ENCODE data around the gene PLCD3.
A peak's percentile ranks its signal among the peaks of the same experiment; 100 is the strongest.
"Not testable (repeated sequence)": the region's sequence is repeated elsewhere in the genome, so short reads cannot be mapped to it uniquely, and the experiment has no call there.

PLCD3 gene

DNA sequence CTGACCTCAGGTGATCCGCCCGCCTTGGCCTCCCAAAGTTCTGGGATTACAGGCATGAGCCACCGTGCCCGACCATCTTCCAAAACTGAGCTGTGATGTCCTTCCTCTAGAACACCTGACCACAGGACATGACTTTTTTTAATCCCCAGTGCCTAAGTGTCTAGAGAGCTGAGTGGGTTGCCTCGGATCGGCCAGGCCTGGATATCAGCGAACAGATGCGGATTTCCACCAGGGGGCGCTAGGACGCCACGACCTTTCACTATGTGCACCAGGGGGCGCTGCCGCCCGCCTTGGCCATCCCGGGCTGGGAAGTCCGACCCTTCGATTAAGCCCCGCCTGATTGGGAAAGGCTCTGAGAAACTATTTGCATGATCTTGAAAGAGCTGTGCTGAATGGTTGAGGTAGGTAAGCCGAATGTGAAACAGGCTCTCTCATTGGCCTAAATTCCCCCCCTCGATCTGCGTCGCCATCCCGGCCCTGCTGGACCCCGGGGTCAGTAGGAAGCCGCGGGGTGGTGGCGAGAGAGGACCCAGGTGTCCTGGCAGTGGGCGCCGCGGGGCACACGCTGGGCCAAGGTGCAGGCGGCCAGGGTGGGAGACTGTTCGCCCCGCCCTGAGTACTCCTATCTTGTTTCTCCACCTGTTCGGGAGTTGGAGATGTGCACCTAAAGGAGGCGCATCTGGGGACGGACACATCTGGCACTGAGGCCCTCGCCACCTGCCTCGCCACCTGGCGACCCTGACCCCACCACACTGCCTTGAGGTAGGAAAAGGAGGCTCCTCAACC lies 3.1 kb upstream of the PLCD3 start, which contains the start of gene ACBD4:
TSS of gene ACBD4 (plus strand) at position 496 of the 786 bp plus-strand sequence. CDS start 458 bp downstream, outside the sequence.
- peak; percentile 40 to 97 (median 90) for DNase-seq

DNA sequence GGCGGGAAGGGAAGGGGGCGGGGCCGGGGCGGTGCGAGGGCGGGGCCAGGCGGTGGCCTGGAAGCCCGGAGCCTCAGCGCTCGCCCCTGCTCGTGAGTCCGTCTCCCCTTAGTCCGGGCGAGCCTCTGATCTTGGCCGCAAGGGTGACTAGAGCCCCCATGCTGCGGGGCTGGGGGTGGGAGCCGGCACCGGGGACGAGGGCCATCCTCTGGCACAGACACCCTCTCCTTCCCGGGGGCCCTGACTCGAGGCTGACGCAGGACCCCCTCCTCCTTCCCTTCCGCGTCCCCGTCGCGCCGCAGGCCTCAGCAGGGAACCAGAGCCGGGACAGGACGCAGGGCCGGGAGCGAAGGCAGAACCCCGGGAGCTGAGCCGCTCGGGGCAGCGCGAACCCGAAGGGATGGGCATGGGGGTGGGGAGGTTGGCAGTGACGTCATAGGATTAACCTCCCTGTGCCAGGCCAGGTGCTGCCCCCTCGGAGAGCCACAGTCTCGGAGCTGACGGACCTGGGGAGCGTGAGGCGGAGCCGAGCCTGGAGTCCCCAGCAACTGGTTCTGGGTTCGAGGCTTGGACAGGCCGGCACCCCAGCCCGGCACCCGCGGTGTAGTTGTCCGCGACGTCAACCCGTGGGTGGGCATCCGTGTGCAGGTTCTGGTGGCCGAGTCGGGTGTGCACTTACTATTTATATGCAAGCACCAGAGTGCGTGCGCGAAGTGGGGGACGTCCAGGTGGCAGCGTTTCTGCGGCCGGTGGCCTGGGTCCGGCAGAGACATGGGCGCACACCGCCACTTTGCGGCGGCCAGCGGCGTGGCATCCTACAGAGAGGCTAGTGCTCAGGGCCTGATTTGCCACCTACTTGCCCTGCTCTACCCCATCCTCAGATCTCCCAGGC lies 503 bp upstream of the PLCD3 start:
- peak in 49 of 51 donors; percentile 22 to 84 (median 64) for DNase-seq

DNA sequence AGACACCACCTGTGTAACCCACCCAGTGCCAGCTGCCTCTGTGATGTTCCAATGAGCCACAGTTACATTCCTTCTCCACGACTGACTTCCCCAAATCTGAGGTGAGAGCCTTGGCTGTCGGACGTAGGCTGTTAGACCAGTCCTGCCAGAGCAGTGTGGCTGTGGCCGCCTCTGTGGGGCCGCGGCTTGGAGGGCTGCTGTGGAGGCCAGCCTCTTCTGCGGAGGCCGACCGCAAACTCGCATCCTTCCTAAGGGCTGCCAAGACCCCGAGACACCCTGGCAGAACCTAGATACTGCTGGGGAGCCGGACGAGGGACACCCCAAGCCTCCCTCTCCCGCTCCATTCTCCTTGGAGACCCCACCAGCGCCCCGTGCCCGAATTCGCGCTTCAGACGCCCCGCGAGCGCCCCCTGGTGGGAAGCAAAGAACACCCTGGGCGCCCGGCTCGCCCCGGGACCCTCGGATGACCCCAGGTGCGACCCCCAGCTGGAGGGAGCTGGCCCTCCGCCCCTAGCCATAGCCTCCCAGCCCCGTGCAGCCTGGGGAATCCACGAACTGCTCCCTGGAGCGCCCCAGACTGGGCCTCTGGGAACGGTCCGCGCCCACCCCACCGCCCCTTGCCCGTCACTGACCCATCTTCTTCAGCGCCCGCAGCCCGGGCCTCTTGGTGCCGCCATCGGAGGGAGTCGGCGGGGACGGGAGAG lies 547 bp downstream of the PLCD3 start:
- DNase-seq: peak in 19 of 51 donors; percentile 13 to 61 (median 32)

DNA sequence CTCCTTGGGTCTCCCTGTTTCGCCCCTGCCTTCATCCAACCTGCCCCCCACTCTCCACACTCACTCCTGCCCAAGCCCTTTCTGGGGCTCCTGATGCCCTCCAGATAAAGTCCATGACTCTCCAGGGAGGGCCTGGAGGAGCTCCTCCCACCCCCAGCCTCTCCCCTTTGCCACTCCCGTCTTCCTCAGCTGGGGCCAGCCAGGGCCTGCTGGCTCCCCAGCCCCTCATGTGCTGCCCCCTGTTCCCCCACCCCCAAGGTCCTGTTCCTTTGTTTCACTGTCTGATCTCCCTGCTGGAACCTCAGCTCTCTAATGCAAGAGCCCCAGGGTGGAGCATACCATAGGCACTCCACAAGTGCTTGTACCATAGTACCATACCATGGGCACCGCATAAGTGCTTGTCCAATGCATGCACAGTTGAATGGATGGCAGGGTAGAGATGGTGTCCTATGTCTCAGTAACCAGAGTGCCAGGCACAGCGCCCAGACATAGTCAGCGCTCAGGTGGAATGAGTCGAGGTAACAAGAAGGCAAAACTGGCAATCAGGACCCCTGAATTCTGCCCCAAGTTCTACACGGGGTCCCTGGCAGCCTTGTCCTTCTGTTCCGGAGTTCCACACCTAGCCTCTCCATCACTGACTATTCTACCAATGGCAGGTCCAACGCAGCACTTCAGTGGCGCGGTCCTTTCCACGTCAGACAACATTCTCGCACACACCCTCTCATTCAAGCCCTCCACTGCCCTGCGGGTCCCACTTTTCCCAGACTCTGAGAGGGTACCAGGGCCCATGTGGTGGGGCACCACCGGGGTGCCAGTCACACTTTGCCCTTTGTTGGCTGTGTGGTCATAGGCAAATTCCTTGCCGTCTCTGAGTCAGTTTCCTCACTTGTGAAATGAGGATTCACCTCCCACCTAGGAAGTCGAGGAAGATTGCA lies 1.4 kb downstream of the PLCD3 start:
- DNase-seq: no peak

DNA sequence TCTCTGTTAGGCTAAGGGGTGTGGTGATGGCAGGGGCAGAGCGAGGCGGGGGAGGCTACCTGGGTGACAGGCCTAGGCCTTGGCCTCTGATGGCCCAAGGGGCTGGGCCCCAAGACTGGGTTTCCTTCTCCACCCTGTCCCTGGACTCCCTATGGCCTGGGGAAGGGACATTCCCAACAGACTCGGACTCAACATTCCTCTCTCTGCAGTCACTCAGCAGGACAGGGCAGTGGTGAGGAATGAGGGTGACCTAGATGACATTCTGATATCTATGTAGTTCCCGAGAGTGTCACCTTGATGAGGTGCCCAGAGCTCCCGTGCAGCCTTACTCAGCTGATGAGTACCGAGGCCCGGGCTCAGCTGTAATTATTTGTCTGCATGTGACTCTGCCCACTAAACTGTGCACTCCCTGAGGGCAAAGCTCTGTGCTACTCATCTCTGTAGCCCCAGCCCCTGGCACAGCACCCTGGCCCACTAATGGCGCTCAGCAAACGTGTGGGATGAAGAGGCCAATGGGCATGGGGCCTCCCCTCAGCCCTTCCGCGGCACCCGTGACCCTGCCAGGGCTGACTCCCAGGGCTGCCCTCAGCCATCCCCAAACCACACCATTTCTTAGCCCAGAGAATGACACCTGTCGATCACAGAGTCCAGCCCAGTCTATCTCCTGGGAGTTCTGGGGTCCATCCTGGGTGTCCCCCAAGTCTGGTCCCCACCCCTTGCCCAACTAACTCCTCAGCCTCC lies 2.2 kb downstream of the PLCD3 start:
- DNase-seq: no peak

DNA sequence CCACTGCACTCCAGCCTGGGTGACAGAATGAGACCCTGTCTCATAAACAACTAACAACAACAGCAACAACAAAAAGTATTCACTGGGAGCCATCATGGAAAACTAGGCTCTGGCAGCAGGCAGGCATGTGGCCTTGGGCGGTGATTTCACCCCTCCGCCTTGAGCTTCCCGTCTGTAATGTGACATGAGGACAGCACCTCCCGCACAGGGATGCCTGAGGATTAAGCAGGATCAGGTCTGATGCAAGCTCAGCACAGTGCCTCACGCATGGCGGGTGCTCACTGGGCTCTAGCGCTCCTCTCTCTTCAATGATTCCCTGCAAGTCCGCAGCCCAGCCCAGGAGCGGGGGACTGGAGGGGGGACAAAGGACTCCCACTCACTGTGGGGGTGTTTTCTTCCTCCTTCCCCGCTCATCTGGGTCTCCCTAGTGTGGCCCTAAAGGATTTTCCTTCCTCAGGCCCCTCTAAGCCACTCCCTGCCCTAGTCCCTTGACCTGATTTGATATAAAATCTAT lies 2.8 kb downstream of the PLCD3 start:
- peak in 3 of 51 donors; percentile 35 to 42 (median 41) for DNase-seq

DNA sequence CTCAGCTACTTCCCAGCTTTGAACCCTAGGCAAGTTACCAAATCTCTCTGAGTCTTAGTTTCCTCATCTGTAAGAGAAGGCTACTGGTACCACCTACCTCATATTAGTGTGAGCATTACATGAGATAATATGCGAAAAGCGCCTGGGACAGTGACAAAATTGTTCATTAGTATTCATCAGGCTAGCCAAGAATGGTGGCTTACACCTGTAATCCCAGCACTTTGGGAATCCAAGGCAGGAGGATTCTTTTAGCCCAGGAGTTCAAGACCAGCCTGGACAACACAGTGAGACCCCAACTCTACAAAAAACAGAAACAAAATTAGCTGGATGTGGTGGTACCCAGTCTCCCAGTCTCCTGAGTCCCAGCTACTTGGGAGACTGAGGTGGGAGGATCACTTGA lies 3.3 kb downstream of the PLCD3 start:
- DNase-seq: no peak

DNA sequence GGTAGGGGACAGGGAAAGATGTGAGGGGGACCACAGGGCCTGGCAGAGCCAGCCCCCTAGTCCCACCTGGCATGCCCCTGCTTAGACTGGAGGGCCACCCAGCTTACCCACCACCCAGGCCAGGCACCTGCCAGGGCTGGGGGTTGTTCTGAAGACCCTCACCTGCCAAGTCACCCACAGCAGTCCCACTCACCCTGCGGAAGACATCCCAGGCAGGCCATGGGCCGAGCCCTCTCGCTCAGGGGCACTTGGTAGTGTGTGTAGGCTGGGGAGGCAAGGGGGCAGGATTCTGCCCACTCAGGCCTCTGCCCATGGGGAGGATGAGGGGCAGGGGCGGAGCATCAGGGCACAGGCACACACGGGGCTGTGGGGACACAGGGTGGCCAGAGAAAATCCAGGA lies 4.0 kb downstream of the PLCD3 start:
- no peak for DNase-seq

DNA sequence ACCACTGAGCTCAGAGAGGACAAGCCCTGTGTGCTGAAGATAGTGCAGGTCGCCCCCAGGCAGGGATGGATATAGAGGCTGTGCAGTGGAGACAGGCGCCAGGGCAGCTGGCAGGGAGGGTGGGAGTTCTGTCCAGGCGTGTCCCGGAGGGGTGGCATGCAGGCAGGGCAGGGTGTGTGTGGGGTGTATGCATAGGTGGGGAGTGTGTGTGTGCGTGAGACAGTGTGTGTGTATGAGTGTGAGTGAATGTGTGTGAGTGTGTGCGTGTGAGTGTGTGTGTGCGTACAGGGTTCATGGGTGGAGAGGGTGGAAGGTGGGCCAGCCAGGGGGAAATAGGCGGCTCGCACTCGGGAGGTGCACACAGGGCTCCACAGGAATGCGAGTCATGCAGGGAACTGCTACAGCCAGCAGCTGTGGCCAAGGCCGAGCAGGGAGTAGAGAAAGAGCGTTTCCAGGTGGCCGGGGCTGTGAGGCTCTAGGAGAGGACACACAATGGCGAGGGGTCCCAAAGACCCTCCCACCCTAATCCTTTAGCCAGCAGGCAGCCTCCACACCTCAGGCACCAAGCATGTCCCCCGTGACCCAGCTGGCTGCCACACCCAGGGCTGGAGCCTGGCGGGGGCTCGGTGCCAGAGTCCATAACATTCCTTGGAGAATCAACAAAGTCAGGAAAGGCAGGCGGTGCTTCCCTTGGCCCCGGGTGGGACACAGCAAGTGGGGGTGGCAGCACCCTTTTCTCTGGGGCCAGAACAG lies 4.6 kb downstream of the PLCD3 start:
- DNase-seq: no peak

DNA sequence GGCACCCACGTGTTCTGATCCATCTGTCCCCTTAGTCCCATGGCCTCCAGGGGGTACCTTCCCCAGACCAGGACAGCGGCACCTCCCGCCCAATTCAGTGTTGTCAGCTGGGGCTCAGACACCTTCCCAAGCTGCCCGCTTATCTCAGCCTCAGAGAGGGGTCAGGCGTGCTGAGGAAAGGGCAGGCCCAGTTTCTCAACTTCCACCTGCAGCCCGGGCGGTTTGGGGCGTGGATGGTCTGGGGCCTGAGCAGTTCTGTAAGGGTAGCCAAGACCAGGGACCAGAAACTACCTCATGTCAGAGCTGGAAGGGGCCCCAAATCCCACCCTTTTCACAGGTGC lies 5.1 kb downstream of the PLCD3 start:
- no peak for DNase-seq

DNA sequence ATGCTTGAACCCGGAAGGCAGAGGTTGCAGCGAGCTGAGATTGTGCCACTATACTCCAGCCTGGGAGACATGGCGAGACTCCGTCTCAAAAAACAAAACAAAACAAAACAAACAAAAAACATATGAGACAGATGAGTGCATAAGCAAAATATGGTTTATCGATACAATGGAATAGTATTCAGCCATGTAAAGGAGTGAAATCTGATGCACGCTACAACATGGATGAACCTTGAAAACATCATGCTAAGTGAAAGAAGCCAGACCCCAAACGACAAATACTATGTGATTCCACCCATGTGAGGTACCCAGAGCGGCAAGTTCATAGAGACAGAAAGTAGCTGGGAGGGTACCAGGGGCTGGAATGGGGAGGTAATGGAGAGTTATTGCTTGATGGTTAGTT lies 6.8 kb downstream of the PLCD3 start:
- no peak for DNase-seq

DNA sequence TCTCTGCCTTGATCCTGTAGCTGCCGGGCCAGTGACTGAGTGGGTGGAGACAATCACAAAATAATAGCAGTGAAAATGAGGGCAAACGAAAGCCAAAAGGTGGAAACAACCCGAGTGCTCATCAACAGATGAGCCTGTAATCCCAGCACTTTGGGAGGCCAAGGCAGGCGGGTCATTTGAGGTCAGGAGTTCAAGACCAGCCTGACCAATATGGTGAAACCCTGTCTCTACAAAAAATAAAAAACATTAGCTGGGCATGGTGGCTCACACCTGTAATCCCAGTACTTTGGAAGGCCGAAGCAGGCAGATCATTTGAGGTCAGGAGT lies 7.6 kb downstream of the PLCD3 start:
- not testable (repeated sequence) for DNase-seq

DNA sequence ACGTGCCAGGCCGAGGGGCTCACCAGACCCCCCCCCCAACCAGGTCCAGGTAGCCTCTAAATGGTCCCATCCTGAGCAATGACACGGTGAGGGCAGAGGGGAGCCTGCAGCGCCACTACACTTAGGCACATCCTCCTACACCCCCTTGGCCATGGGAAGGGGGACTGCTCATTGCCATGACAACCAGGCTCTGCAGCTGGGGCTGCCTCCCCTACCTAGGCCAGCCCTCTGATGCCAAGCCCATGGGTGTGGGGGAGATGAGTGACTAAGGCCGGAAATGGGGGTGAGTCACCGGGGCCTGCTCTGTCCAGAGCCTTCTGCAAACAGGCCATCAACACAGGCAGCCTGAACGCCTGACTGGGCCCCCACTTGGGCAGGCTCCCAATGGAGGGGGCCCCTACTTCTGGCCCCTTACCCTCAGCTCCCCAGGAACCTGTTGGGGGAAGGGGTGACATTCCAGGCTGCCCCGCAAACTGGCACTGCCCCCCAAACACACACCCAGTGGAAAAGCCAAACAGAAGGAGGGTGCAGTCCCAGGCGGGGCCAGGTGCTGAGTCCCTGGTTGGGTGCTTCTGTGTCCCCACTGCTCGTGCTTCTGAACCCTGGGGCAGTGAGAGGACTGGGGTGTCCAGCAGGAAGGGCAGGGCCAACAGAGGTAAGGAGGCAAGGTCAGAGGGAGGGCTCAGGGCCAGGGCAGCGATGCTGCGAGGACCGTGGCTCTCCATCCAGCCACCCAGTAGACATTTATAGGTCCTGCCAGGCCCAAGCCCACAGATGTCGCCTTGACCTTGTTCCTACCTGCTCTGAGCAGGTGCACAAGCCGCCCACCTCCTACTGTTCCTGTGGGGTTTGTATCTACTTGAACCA lies 8.2 kb downstream of the PLCD3 start:
- peak in 5 of 51 donors; percentile 3 to 49 (median 26) for DNase-seq

DNA sequence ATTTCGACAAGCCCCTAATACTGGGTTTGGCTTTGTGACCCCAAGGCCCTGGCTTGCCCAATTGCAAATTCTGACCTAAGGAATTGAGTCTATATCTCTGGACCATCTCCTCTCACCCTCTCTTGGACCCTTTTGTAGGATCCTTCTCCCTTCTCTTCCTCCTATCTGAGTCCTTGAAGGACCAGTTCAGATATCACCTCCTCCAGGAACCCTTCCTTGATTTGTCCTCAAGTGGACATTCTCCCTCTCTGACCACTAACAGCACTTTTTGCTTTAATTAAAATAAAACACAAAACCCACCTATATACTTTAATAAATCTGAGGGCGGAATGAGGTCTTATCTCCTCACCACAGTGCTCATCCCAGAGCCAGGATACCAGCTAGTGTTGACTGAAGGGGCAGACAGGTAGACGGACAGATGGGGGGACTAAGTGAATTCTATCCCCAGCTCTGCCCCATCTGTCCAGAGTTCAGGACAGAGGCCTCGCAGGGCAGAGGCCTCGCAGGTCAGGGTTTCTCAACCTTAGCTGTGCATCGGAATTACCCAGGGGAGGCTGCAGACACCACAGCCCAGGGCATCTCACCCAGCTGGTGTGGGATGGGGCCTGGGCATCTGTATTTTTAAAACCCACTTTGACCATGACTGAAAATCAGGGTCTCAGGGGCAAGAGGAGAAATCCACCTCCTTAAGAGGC lies 9.1 kb downstream of the PLCD3 start:
- no peak for DNase-seq

DNA sequence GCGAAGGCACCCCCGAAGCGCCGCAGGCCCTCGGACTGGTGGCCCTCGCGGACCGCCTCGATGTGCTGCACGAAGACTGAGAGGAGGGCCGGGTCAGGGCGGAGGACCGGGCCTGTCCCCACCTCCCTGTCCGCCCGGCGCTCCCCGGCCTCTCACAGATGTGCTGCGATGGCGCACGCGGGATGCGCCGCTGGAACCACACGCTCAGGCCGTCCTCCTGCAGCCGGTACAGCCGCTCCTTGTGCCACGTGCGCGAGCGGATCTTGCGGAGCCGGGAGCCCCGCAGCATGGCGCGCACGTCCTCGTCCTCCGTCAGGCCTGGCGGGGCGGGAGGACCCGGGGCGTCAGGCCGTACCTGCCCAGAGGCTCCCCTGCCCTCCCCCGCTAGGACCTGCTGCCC lies 11.3 kb downstream of the PLCD3 start:
- no peak for DNase-seq

DNA sequence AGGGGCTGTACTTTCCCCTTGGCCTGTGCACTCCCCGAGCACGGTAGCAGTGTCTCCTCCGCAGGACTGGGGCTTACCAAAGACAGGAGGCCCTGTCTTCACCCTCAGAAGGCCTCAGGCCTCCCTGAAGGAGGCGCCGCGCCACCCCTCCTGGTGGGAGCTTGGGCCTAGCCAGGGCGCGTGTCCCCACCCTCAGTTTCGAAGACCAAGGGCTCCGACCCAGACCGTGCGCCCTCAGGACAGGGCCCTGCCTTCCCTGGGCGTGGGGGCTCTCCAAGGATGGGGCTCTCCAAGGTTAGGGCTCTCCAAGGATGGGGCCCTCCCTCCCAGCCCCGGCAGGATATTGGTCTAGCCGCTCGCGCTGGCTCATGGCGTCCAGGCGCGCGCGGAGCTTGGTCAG lies 11.8 kb downstream of the PLCD3 start:
- DNase-seq: no peak

DNA sequence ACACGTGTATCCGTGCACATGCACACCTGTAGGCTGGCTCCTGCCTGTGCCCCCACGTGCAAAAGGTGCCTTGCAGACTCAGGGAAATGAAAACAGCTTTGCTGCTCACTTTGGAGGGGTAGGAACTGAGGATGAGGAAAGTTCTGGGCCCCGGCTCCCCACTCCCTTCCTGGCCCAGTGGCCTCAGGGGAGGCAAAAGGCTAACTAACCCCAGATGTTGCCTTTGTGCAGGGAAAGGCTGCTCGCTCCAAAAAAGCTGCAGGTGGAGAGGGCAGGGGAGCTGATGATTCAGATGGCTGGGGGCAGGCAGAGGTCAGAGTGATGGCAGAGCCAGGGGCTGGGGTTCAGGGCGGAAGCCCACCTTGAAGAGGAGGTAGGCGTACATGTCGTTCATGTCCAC lies 12.4 kb downstream of the PLCD3 start:
- no peak for DNase-seq

DNA sequence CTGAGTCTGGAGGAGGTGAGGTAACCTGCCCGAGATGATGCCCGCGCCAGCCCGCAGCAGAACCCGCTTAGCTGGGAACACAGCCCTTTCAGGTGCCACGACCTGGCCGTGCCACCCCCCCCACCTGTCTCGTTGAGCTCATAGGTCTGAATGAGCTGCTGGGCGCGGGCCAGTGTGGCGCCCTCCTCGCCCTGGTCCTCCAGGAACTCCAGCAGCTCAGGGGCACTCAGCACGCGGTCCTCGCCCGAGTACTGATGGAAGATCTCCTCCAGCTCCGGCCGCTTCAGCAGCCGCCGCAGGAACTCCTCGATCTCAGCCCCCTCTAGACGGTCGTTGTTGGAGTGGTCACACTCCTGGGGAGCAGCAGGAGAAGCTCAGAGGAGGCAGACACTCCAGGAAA lies 13.6 kb downstream of the PLCD3 start:
- DNase-seq: no peak
